HG02943 (cell line): ENCODE data around the gene PCDHGA9.
"Not testable (repeated sequence)": the region's sequence is repeated elsewhere in the genome, so short reads cannot be mapped to it uniquely, and the experiment has no call there.

Source experiments
- ATAC-seq: cut with Tn5 transposase; IDR thresholded peaks from one replicate; pipeline ENCODE4 v1.9.1; 2021; ENCODE audit warnings: mild to moderate bottlenecking, low read depth, moderate library complexity; ENCODE audit not compliant: unreplicated experiment

Gene PCDHGA9

DNA sequence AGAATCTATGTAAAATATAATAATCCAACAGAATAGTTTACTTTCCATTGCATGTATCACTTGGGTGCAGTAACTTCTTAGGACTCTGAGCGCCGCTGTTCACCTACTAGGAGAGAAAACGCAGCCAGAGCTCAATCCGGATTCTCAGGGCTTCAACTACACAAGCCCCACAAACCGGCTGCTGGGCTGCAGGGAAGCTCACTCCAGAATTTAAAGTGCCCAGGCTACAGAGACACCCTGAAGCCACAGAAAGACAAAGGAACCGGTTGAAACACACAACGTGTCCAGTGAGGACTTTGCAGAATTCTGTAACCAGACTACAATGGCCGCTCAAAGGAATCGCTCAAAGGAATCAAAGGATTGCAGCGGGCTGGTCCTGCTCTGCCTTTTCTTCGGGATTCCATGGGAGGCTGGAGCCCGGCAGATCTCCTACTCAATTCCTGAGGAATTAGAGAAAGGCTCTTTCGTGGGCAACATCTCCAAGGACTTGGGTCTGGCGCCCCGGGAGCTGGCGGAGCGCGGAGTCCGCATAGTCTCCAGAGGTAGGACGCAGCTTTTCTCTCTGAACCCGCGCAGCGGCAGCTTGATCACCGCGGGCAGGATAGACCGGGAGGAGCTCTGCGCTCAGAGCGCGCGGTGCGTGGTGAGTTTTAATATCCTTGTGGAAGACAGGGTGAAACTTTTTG lies 10.4 kb downstream of the PCDHGA9 start, which contains the start of gene PCDHGA10:
Gene PCDHGA10 (plus strand): TSS at position 134 of the 686 bp plus-strand sequence. CDS start 189 bp downstream, at position 323.
- peak; percentile 58 for ATAC-seq

DNA sequence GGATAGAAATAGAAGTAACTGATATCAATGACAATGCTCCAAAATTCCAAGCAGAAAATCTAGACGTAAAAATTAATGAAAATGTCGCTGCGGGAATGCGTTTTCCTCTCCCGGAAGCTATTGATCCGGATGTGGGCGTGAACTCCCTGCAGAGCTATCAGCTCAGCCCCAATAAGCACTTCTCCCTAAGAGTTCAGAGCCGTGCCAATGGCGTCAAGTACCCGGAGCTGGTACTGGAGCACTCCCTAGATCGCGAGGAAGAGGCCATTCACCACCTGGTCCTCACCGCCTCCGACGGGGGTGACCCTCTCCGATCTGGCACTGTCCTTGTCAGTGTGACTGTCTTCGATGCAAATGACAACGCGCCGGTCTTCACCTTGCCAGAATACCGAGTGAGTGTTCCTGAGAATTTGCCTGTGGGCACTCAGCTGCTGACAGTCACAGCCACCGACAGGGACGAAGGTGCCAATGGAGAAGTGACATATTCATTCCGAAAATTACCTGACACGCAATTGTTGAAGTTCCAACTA lies 11.0 kb downstream of the PCDHGA9 start:
- no peak for ATAC-seq

DNA sequence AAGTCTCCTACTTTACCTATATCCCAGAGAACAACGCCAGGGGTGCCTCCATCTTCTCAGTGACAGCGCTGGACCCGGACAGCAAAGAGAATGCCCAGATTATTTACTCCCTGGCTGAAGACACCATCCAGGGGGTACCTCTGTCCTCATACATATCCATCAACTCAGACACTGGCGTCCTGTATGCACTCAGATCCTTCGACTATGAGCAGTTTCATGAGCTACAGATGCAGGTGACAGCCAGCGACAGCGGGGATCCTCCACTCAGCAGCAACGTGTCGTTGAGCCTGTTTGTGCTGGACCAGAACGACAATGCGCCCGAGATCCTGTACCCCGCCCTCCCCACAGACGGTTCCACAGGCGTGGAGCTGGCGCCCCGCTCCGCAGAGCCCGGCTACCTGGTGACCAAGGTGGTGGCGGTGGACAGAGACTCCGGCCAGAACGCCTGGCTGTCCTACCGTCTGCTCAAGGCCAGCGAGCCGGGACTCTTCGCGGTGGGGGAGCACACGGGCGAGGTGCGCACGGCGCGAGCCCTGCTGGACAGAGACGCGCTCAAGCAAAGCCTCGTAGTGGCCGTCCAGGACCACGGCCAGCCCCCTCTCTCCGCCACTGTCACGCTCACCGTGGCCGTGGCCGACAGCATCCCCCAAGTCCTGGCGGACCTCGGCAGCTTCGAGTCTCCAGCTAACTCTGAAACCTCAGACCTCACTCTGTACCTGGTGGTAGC lies 12.1 kb downstream of the PCDHGA9 start:
- not testable (repeated sequence) for ATAC-seq

DNA sequence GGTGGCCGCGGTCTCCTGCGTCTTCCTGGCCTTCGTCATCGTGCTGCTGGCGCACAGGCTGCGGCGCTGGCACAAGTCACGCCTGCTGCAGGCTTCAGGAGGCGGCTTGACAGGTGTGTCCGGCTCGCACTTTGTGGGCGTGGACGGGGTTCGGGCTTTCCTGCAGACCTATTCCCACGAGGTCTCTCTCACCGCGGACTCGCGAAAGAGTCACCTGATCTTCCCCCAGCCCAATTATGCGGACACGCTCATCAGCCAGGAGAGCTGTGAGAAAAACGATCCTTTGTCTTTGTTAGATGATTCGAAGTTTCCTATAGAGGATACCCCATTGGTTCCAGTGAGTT lies 12.7 kb downstream of the PCDHGA9 start:
- not testable (repeated sequence) for ATAC-seq

DNA sequence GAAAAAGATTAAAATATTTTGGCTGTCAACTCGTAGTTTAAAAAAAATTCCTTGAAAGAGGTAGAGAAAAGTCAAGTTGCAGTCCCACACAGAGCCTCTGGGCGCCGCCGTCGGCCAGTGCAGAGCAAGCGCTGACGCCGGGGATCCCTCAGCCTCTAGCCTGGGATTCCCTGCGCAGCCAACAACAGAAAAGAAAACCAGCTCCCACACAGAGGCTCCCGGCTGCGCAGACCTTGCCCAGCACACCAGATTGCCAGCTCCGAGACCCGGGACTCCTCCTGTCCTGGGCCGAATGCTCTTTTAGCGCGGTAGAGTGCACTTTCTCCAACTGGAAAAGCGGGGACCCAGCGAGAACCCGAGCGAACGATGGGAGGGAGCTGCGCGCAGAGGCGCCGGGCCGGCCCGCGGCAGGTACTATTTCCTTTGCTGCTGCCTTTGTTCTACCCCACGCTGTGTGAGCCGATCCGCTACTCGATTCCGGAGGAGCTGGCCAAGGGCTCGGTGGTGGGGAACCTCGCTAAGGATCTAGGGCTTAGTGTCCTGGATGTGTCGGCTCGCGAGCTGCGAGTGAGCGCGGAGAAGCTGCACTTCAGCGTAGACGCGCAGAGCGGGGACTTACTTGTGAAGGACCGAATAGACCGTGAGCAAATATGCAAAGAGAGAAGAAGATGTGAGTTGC lies 15.1 kb downstream of the PCDHGA9 start, which contains the start of gene PCDHGB7:
Gene PCDHGB7 (plus strand): TSS at position 184 of the 679 bp plus-strand sequence. CDS start 183 bp downstream, at position 367.
- peak; percentile 75 for ATAC-seq

DNA sequence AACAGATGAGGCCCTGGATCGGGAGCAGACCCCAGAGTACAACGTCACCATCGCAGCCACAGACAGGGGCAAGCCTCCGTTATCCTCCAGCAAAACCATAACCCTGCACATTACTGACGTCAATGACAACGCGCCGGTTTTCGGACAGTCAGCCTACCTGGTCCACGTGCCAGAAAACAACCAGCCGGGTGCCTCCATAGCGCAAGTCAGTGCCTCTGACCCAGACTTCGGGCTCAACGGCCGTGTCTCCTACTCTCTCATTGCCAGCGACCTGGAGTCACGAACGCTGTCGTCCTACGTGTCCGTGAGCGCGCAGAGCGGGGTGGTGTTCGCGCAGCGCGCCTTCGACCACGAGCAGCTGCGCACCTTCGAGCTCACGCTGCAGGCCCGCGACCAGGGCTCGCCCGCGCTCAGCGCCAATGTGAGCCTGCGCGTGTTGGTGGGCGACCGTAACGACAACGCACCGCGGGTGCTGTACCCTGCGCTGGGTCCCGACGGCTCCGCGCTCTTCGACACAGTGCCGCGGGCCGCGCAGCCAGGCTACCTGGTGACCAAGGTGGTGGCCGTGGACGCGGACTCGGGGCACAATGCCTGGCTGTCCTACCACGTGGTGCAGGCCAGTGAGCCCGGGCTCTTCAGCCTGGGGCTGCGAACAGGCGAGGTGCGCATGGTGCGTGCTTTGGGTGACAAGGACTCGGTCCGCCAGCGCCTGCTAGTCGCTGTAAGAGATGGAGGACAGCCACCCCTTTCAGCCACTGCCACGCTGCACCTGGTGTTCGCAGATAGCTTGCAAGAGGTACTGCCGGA lies 16.7 kb downstream of the PCDHGA9 start:
- no peak for ATAC-seq

DNA sequence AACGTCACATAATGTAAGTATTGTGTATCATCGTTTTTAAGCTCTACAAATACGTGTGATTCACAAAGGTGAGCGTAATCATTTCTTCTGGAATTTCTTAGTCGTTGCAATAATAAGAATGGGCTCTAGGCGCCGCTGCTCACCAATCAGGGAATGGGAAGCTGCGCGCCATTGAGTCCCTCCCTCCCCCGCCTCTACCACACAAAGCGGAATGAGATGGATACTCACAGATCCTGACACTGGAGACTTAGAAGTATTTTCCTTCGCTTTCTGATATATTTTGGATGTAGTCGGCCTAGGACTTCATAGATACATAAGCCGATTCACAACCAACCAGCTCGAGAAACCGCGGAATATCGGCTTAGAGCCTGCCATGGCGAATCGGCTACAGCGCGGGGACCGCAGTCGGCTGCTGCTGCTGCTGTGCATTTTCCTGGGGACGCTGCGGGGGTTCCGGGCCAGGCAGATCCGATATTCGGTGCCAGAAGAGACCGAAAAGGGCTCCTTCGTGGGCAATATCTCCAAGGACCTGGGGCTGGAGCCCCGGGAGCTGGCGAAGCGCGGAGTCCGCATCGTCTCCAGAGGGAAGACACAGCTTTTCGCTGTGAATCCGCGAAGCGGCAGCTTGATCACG lies 18.4 kb downstream of the PCDHGA9 start, which contains the start of gene PCDHGA11:
Gene PCDHGA11 (plus strand): TSS at position 197 of the 634 bp plus-strand sequence. CDS start 177 bp downstream, at position 374.
- no peak for ATAC-seq

DNA sequence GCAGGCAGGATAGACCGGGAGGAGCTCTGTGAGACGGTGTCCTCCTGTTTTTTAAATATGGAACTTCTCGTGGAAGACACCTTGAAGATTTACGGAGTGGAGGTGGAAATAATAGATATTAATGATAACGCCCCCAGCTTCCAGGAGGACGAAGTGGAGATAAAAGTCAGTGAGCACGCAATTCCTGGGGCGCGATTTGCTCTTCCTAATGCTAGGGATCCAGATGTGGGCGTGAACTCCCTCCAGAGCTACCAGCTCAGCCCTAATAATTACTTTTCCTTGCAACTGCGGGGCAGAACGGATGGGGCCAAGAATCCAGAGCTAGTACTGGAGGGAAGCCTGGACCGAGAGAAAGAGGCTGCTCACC lies 18.9 kb downstream of the PCDHGA9 start:
- no peak for ATAC-seq

DNA sequence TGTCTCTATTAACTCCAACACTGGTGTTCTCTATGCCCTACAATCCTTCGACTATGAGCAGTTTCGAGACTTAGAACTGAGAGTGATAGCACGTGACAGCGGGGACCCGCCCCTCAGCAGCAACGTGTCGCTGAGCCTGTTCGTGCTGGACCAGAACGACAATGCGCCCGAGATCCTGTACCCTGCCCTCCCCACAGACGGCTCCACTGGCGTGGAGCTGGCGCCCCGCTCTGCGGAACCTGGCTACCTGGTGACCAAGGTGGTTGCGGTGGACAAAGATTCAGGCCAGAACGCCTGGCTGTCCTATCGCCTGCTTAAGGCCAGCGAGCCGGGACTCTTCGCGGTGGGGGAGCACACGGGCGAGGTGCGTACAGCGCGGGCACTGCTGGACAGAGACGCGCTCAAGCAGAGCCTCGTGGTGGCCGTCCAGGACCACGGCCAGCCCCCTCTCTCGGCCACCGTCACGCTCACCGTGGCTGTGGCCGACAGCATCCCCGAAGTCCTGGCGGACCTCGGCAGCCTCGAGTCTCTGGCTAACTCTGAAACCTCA lies 20.2 kb downstream of the PCDHGA9 start:
- no peak for ATAC-seq

DNA sequence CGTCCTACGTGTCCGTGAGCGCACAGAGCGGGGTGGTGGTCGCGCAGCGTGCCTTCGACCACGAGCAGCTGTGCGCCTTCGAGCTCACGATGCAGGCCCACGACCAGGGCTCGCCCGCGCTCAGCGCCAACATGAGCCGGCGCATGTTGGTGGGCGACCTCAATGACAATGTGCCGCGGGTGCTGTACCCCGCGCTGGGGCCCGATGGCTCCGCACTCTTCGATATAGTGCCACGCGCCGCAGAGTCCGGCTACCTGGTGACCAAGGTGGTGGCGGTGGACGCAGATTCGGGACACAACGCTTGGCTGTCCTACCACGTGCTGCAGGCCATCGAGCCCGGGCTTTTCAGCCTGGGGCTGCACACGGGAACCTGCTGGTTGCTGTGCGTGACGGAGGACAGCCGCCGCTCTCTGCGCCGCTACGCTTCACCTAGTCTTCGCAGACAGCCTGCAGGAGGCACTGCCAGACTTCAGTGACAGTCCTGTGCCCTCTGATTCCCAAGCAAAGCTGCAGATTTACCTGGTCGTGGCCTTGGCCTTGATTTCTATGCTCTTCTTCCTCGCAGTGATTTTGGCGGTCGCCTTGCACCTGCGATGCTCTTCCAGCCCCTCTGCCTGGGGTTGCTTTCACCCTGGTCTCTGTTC lies 25.3 kb downstream of the PCDHGA9 start:
- ATAC-seq, result no peak

DNA sequence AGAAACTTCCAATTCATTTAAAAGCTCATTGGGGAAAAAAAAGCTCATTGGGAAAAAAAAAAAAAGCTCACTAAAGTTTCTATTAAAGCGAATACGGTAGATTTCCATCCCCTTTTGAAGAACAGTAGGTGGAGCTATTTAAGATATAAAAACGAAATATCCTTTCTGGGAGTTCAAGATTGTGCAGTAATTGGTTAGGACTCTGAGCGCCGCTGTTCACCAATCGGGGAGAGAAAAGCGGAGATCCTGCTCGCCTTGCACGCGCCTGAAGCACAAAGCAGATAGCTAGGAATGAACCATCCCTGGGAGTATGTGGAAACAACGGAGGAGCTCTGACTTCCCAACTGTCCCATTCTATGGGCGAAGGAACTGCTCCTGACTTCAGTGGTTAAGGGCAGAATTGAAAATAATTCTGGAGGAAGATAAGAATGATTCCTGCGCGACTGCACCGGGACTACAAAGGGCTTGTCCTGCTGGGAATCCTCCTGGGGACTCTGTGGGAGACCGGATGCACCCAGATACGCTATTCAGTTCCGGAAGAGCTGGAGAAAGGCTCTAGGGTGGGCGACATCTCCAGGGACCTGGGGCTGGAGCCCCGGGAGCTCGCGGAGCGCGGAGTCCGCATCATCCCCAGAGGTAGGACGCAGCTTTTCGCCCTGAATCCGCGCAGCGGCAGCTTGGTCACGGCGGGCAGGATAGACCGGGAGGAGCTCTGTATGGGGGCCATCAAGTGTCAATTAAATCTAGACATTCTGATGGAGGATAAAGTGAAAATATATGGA lies 27.9 kb downstream of the PCDHGA9 start, which contains the start of gene PCDHGA12:
Gene PCDHGA12 (plus strand): TSS at position 176 of the 782 bp plus-strand sequence. CDS start 253 bp downstream, at position 429.
- ATAC-seq, result peak; percentile 66

DNA sequence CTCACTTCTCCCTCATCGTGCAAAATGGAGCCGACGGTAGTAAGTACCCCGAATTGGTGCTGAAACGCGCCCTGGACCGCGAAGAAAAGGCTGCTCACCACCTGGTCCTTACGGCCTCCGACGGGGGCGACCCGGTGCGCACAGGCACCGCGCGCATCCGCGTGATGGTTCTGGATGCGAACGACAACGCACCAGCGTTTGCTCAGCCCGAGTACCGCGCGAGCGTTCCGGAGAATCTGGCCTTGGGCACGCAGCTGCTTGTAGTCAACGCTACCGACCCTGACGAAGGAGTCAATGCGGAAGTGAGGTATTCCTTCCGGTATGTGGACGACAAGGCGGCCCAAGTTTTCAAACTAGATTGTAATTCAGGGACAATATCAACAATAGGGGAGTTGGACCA lies 28.7 kb downstream of the PCDHGA9 start:
- ATAC-seq, result peak; percentile 42

DNA sequence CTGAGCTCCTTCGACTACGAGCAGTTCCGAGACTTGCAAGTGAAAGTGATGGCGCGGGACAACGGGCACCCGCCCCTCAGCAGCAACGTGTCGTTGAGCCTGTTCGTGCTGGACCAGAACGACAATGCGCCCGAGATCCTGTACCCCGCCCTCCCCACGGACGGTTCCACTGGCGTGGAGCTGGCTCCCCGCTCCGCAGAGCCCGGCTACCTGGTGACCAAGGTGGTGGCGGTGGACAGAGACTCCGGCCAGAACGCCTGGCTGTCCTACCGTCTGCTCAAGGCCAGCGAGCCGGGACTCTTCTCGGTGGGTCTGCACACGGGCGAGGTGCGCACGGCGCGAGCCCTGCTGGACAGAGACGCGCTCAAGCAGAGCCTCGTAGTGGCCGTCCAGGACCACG lies 29.7 kb downstream of the PCDHGA9 start:
- not testable (repeated sequence) for ATAC-seq

DNA sequence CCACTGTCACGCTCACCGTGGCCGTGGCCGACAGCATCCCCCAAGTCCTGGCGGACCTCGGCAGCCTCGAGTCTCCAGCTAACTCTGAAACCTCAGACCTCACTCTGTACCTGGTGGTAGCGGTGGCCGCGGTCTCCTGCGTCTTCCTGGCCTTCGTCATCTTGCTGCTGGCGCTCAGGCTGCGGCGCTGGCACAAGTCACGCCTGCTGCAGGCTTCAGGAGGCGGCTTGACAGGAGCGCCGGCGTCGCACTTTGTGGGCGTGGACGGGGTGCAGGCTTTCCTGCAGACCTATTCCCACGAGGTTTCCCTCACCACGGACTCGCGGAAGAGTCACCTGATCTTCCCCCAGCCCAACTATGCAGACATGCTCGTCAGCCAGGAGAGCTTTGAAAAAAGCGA lies 30.1 kb downstream of the PCDHGA9 start:
- not testable (repeated sequence) for ATAC-seq

DNA sequence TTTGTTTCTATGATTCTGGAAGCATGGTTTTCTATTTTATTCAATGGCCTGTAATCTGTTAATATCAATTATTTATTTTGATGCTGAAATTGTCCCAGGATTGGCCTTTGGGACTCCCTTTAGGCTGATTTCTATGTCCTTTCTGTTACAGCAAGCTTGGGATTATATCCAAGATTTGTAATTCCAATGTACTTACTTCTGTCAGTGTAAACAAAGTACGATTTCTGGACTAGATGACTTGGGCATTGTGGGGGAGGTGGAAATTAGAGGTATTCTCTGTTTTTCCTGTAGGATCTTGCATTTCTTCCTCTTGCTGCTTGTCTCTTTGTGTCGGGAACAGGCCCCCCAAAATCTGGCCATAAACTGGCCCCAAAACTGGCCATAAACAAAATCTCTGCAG lies 31.4 kb downstream of the PCDHGA9 start:
- no peak for ATAC-seq

DNA sequence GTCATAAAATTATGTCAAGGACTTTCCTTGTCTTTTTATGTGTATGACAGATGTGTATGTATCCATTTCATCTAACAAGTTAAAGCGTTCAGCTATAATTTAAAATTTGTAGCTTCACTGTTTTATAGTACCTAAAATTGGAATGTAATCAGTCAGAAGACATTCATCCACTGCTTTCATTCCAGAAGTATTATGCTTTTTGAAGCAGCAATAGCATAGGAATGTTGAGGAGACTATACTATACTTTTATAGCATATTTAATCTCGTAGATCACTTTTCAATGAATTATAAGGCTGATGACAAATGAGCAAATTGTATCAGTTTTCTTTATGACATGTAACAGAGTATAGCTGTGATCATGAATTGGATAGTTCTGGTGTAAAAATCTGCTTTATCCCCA lies 34.6 kb downstream of the PCDHGA9 start:
- ATAC-seq, result no peak

DNA sequence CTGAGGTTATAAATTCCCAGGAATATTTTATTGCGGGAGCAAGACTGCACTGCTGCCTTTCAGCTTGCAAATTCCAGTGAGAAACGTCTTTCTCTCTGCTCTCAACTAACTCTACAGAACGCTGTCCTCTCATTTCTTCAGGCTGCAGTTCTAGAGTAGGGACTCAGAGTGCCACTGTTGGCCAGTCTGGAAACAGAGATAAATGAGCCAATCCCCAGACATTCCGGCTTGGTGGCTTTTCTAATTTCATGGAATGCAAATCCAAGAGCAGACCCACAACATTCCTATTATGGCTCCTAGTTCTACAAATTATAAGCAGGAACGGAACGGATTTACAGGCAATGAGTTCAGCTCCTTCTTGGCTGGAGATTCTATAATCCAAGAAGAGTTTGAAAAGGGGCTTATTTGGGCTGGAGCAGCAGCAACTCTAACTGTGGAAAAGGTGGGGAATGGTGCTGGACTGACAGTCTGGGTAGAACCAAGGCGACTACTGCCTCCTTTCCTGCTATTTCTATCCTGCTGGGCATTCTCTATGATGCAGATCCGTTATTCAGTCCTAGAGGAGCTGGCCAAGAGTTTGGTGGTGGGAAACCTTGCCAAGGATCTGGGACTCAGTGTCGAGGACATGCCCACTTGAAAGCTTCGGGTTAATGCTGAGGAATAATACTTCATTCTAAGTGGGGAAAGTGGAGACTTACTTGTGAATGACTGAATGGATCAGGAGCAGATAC lies 37.0 kb downstream of the PCDHGA9 start:
- ATAC-seq, result no peak
